HG03039 (cell line): ENCODE results near the gene POR.
A peak's percentile ranks its signal among the peaks of the same experiment; 100 is the strongest.
"Not testable (repeated sequence)": the region's sequence is repeated elsewhere in the genome, so short reads cannot be mapped to it uniquely, and the experiment has no call there.

Source experiments
- ATAC-seq: cut with Tn5 transposase; IDR thresholded peaks from one replicate; pipeline ENCODE4 v1.9.1; 2021; ENCODE audit warnings: mild to moderate bottlenecking, moderate library complexity; ENCODE audit not compliant: unreplicated experiment

Gene POR

GRCh38 chr7:75914655-75915415, at the start of gene POR:
Gene POR, plus strand, starts transcription at chr7:75915155. Its CDS starts 38,847 bp downstream, at chr7:75954002.
- ATAC-seq: peak; percentile 94

GRCh38 chr7:75866114-75866488, 48.9 kb upstream of the POR start:
- no peak for ATAC-seq

DNA sequence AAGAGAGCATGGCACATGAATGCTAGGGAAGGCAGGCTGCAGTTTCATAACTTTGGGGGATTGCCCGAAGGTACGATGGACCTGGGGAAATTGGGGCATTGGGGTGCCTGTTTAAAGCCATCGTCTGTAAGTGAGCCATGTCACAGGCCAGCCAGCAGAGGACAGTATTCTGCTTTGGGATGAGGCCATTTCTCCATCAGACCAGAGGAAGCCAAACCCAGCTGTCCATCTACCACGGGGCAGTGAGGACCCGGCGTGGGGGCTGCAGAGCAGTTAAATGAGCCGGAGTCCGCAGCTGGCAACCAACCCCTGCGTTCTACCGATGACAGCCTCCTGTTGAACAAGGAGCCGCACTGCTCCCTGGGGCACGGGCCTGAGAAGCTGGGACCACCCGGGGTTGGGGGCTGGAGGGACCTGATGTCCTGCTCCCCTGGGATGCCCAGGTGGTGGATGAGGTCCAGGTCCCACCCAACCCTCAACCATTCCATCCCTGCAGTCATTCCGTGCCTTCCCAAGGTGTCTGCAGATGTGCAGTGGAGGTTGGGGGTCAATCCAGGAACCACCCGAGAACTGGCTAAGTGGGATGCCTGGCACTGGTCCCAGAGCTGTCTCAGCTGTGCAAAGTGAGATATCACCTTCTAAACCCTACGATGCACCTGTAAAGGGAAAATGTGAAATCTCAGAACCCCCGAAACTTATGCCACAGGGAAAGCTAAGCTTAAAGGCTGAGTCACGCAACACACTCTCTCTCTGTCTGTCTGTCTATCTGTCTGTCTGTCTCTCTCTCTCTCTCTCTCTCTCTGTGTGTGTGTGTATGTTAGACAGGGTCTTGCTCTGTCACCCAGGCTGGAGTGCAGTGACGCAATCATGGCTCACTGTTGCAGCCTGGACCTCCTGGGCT, 48.2 kb upstream of the POR start:
- ATAC-seq: no peak

DNA sequence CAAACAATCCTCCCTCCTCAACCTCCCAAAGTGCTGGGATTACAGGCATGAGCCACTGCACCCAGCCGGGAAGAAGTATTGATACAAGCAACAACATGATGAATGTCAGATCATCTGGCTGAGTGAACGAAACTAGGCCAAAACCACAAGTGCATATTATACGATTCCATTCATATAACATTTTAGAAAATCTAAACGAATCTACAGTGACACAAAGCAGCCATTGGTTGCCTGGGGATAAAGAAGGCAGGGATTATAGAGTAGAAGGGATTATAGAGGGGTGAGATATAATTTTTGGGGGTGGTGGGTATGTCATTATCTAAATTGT, 47.6 kb upstream of the POR start:
- ATAC-seq: no peak

DNA sequence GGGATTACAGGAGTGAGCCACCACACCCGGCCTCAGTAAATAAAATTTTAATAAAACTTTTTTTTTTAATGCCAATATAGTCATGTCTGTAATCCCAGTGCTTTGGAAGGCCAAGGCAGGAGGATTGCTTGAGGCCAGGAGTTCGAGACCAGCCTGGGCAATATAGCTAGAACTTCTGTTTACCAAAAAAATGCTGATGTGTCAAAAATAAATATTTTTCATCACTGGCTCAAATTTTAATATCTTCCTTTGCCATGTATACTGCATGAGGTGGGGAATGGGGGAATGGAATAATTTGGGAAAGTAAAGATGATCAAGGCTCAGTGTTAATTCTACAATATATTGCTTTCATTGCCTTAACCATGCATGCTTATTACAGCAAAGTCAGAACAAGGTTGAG, 46.8 kb upstream of the POR start:
- ATAC-seq: no peak

- ATAC-seq: no peak
Observed at GRCh38 chr7:75869776-75870379, 45.1 kb upstream of the POR start.

DNA sequence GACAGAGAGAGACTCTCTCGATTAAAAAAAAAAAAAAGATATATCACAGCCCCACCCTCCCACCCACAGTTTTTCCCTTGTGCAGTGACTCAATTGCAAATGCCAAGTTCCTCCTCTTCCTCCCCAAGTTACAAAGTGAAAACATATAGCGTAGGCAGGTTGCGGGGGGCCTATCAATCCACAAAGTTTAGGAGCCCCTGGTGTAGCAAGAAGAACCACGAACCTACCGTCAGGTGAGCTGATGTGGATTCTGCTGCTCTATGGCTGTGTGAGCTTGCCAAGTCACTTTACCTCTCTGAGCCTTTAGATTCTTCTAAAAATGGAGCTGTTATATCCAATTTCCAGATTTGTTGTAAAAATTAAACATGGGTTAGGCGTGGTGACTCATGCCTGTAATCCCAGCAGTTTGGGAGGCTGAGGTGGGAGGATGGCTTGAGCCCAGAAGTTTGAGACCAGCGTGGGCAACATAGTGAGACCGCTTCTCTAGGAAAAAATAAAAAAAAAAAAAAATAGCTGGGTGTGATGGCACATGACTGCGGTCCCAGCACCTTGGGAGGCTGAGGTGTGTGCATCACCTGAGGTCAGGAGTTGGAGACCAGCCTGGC, 44.3 kb upstream of the POR start:
- ATAC-seq: no peak

DNA sequence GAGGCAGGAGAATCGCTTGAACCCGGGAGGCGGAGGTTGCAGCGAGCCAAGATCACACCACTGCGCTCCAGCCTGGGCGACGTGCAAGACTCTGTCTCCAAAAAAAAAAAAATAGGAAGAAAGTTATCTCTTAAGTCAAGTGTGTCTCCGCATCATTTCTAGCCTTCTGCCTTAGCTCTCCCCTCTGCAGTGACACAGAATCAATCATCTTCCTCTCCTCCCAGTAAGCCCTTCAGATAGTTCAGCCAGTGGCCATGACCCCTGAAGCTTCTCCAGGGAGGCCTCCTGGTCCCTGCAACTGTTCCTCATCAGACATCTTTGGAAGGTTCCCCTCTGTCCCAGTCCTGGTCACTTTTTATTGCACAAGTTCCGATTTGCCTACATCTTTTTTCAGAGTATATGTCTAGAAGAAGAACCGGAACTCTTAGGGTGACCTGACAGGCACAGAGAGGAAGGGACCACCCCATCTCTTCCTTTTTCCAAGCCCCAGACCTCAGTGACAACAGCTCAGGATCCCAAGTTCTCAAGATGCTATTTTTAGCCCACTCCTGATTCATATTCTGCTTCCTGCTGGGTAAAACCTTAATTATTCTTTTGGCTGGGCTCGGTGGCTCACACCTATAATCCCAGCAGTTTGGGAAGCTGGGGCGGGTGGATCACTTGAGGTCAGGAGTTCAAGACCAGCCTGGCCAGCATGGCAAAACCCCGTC, 42.7 kb upstream of the POR start:
- ATAC-seq: no peak

- ATAC-seq: not testable (repeated sequence)
Observed at GRCh38 chr7:75874180-75874579, 40.8 kb upstream of the POR start.

- ATAC-seq: no peak
Observed at GRCh38 chr7:75875113-75876080, 39.6 kb upstream of the POR start.

GRCh38 chr7:75876126-75876881, 38.7 kb upstream of the POR start:
- no peak for ATAC-seq

DNA sequence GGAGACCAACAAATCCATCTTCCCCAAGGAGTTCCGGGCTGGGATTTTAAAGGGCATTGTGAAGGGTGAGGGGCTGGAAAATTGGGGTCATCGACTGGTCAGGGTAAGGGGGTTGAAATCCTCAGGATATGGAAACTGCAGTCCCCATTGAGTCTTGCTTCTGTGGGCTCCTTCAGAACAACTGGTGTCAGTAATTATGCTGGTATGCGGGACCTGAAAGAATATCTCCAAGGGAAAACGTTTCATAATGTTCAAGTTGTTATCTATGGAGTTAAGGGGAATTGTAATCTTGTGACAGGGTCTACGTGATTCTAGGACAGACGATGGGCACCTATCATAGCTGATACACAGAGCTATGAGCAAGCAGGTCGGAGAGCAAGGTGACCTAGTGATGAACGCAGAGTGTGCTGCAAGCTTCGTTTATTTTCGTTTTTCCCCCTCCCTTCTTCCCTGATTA, 36.6 kb upstream of the POR start:
- ATAC-seq: peak; percentile 17

DNA sequence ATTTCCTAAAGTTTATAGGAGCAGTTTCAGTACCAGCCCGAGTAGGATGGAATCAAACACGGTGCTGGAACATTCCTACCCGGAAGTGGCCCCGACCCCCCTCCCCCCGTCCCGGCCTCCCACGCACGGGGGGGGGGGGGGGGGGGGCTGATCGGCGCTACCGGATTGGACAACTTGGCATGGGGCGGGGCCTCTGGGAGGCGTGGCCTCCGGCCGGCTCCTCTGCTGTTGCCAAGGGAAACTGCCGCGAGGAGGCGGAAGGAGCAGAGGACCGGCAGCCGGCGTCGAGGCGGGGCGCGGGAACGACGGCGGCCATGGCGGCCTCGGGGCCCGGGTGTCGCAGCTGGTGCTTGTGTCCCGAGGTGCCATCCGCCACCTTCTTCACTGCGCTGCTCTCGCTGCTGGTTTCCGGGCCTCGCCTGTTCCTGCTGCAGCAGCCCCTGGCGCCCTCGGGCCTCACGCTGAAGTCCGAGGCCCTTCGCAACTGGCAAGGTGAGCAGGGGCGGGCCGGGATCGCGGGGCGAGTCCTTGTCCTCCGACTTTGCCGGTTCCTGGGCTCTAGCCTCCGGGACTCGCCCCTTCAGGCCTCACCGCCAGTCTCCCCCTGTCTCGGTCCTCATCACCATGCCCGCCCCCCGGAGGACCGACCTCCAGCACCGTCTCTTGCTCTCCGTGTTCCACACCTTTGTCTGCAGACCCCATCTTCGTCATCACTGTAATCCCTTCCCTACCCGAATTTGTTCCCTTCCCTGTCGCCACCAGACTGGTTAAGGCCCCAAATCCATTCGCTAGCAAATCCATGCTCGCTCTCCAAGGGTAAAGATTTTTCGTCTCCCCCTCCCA, 36.0 kb upstream of the POR start, which contains the start of gene RHBDD2:
RHBDD2 (plus strand) TSS at position 266 of the 843 bp plus-strand sequence; CDS start at position 315, 49 bp downstream.
- peak; percentile 90 for ATAC-seq

DNA sequence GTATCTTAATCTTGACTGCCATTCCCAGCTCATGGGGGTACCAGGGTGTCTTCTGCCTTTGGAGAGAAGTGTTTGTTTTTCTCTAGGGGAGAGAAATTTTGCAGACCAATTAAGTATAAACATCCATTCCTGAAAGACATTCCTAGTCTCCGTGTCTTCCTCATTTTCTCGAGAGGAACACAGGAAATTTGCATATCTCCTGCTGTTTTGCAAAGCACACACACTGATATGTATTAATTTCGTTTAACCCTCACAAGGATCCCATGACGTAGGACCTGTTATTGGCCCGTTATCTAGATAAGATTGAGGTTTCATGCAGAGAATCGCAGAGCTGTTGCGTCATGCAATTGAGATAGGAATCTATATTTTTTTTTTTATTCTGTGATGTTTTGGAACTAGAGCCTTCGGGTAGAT, 35.2 kb upstream of the POR start:
- no peak for ATAC-seq

DNA sequence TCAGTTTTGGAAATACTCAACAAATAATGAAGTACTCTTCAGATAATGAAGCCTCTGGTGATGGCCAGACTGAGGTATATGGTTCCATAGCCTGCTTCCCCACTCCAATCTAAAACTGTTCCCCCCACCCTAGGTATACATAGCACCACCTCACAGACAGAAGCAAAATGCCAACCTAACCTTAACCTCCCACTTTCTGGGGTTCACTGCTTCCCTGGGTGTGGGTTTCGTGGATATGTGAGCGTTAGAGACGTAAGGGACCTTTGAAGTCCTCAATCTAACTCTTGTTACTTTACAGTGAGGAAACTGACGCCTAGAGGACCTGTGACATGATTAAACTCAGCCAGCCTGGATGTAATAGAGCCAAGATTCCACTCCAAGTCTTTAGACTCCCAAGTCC, 34.7 kb upstream of the POR start:
- ATAC-seq: no peak

DNA sequence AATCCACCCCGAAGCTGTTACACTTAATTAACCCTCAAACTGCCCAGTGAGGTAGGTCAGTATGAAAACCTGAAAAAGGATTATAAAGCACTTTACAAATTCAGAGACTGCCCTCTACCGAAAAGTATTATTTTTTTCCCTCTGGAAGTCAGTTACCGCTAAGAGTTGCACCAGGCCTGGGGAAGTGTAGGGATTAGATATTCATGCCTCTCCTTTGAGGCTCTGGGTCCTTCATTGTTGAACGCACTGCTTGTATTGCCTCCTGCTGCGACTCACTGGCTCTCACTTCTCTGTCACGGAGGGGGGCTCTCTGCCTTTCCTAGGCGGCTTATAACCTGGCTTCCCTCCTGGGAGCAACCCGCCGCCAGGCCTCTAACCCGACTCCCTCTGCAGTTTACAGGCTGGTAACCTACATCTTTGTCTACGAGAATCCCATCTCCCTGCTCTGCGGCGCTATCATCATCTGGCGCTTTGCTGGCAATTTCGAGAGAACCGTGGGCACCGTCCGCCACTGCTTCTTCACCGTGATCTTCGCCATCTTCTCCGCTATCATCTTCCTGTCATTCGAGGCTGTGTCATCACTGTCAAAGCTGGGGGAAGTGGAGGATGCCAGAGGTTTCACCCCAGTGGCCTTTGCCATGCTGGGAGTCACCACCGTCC, 33.4 kb upstream of the POR start:
- no peak for ATAC-seq

DNA sequence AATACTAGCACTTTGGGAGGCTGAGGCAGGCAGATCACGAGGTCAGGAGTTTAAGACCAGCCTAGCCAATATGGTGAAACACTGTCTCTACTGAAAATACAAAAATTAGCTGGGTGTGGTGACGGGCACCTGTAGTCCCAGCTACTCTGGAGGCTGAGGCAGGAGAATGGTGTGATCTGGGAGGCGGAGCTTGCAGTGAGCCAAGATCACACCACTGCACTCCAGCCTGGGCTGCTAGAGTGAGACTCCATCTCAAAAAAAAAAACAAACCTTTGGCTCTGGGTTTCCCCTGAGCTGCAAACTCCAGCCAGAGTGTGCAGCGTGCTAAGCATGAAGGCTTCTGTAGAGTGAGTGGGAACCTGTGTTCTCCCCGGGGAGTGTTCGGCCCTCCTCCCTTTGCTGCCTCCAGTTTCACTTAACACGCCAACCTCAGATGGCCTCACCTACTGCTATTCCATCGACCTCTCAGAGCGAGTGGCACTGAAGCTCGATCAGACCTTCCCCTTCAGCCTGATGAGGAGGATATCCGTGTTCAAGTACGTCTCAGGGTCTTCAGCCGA, 31.6 kb upstream of the POR start:
- not testable (repeated sequence) for ATAC-seq
